ENCODE data around the gene ZNF883.

Gene ZNF883

GRCh38 chr9:112917047-112917986 lies 94.7 kb downstream of the ZNF883 start:
- DNase-seq, result no peak

DNA sequence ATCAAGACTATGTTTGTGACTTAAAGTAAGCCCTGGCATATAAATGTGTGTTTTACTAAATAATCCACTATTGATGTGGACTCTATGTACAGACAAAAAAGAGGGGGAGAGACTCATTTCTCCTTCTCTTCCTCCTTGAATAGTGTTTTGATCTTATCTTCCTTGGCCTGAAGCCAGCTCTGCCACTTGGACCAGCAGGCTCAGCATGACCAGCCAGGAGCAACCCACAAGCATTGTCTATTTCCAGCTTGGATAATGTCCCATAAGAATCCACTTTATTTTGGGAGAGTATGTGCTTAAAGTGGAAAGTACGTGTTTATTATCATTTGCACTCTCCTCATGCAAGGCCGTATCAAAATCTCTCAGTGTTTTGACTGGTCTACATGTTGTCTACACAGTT lies 97.5 kb downstream of the ZNF883 start:
- no peak for DNase-seq

- DNase-seq, result no peak
Measured at GRCh38 chr9:112913326-112913725, 98.7 kb downstream of the ZNF883 start.

DNA sequence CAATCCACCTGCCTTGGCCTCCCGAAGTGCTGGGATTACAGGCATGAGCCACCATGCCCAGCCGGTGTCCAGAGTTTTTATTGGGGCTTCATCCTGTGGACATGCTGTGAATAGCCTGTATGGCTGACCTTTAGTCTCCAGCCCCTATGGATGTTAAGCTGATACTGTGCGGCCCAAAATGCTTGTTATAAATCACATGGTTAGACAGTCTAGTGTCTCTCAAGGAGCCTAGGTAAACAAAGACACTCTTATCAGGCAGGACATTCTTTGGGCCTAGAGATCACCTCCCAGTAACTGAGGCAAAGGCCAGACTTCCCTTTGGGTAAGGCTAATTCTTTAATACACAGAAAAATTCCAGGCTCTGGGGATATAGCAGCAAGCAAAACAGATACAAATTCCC lies 99.4 kb downstream of the ZNF883 start:
- no peak for DNase-seq

GRCh38 chr9:112911736-112912135 lies 100.3 kb downstream of the ZNF883 start:
- no peak for DNase-seq

All from stimulated activated CD4-positive, alpha-beta T cell treated with anti-CD3 and anti-CD28 coated beads, Interleukin-4, amount 100 ng/mL, for 4 hours (primary cell).